HG03460 (cell line): ENCODE data around the gene STARD9.

Experiments
- ATAC-seq: cut with Tn5 transposase; IDR thresholded peaks from one replicate; pipeline ENCODE4 v1.9.1; 2021; ENCODE audit not compliant: unreplicated experiment

The STARD9 gene

DNA sequence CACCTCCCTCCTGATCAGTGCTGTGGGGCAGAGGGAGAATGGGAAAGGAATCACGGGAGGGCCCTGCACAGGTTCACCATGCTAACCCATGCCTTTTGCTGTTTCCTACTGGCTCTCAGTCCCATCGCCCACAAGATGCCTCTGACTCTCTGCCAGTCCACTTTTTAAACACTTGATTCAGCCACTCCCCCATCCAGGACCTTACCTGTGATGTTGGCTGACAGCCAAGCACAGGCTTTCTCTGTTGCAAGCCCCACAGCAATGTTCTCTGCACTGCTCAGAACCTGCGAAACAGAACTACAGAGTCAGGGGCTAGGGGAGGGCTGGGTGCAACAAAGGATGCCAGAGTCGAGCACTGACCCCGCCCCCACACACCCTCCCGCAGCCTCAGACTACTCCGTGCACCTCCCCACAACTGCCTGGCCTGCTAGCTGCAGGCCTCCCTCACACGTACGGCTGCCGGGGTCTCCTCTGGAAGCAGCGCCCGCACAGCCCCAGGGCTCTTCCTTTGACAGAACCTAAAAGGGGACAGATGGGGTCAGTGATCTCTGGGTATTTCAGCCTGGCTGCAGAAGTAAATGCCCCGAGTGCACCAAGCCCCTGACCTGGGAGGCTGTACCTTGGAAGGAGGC, 152.5 kb downstream of the STARD9 start:
- no peak for ATAC-seq

DNA sequence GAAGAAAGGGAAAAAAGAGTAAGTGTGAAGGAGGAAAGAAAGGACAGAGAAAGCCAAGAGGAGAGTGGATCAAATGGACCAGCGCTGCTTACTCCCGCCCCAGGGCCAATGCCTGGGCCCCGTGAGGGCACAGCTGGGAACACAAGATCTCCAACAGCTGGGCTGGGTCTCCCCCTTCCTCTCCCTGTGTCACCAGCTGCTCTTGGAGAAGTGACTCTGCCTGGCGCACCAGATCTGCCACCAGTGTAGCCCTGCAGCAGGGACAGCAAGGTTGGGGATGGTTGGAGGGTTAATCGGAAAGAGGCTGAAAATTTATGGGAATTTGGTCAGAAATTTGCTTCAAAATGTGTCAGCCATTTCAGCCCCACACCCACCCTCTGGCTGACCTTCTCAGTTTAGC, 153.2 kb downstream of the STARD9 start:
- no peak for ATAC-seq

DNA sequence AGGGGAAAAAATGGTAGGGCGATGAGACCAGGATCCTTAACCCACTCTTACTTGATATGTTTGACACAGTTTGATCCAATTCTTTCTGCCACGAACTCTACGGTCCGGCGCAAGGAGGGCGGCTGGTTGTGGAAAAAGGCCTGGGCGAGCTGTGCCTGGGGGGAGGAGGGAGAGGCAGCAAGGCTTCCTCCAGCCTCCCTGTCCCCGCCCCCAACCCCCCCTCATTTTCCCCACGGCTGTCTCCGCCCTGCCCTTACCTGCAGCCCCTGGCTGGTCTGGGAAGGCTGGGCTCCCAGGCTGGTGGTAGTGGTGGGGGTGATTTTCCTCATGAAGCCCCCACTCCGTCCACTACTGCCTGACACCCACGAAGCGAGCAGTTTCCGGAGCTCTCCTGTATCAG, 153.6 kb downstream of the STARD9 start:
- no peak for ATAC-seq

DNA sequence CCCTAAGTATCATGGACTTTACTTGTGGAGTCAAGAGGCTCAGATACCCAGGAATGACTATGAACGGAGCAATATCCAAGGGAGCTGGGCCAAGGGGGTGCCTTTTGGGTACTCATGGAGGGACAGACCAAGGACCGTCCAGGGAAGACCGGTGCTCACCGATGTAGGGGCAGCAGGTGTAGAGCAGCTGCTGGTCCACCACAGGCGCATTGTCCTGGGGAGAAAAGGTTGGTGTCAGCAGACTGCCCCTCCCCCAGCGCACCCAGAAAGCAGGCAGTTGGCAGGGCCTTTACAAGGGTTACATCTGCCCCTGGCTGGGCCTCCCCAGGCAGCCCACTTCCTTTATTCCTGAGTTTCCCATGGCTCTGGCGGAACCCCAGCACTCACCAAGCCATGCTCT, 154.0 kb downstream of the STARD9 start:
- ATAC-seq, result no peak

DNA sequence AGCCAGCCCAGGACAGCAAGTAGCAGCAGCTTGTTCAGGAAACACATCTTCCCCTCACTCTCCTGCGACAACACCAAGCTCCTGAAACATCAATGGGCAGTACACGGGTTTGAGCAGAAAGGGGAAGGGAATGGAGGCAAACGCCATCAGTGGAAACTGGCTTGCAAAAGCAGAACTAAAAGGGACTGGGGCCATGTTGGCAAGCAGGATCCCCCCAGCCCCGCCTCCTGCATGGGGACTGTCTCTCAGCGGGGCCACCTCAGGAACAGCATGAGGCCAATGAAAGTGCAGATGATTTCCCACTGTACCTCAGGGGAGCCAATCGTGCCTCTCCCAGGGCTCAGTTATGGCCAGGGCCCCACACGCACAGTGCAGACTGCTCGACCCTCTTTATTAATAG, 154.7 kb downstream of the STARD9 start:
- no peak for ATAC-seq

DNA sequence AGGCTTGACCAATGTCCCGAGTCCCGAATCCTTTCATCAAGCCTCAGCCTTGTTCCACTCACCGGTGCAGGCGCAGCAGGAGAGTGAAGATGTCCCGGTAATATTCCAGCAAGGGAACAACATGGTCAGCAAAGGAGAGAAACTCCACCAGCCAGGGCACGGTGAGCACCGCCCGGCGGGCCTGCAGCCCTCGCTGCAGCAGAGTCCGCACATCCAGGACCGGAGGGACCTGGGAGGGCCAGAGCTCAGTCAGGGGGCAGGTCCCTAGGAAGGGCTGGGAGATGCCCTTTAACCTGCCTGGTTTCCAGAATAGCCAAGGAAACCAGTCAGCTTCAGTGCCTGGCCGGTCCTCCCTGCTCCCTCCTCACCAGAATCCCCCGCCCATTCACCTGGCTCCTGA, 155.1 kb downstream of the STARD9 start:
- no peak for ATAC-seq

DNA sequence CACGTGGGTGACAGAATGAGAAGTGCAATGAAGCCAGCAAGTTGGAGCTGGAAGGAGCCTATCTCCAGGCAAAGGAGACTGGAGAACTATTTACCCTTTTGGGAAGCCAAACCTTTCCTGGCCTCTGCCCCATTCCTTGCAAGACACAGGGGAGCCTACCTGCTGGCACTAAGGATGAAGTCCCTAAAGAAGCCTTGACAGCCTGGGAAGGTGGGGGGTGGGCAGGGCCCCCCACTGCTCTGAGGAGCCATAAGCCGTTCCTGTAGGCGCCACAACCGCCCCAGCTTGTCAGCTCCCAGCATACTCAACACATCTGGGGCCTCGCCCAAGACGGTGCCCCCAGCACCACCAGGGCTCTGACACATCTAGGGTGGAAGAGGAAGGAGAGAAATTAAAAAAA, 156.1 kb downstream of the STARD9 start:
- no peak for ATAC-seq

DNA sequence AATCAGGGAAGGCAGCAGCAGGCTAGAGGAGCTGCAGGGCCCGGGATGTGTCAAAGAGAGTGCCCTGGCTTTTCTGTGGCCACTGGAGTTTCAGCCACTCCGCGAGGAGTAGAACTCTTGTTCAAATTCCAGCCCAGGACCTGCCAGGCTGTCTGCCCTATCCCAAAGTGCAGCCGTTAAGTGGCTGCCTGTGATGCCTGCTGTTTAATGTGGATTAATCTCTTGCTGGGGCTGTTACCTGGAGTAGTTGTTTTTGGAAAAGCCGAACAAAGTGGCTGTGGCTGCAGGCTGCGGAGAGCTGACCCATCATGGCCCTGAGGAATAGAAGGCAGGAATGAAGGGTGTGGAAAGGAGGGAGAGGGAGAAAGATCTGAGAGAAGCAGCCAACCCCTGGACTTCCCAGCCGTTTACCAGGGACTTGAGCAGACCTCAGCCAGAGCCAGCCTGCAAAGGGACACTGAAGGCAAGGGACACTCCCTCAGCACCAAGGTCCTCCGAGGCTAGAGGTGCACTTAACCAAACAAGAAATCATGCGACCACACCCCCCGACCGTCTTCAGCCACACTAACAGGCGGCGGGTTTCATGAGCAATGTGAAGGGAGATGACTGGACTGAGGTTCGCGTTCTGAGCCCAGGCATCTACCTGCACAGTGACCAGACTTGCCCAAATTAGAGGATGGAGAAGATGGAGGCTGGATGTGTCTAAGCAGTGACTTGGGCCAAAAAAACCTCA, 156.9 kb downstream of the STARD9 start:
- ATAC-seq, result no peak

DNA sequence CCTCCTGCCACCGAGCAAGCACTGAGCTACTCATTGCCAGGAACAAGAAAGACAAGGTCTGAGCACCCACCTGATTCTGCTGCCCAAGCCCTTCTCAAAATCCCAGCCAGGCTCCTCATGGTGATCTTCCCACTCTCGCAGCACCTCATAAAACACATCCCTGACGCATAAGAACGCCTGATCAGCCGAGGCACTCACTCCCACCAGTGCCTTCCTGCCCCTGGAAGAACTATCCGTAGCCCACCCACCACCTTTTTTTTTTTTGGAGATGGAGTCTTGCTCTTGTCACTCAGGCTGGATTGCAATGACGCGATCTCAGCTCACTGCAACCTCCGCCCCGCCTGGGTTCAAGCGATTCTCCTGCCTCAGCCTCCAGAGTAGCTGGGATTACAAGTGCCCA, 157.6 kb downstream of the STARD9 start:
- ATAC-seq, result no peak

DNA sequence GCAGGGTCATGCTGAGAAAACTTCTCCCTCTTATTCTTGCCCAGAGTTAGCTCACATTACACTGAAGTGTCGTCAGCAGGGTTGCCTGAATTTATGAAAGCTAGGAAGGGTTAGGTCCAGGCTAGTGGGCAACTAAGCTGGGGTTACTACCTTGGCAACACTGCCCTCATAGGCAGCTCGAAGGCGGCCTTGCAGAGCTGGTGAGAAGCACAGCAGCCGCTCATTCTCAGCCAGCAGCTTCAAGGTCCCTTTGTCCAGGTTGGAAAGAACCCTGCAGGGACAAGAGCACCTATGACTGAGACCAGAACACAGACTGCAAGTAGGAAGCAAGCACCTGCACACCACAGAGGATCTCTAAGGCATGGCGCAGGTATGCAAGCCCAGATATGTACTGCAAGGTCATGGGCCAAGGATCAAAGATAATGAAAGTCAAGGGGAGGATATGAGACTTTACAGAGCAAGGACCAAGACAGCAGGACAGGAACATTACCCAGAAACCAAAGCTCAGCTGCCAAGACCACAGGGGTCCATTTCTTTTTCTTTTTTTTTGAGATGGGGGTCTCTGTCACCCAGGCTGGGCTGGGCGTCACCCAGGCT, 158.8 kb downstream of the STARD9 start:
- no peak for ATAC-seq

DNA sequence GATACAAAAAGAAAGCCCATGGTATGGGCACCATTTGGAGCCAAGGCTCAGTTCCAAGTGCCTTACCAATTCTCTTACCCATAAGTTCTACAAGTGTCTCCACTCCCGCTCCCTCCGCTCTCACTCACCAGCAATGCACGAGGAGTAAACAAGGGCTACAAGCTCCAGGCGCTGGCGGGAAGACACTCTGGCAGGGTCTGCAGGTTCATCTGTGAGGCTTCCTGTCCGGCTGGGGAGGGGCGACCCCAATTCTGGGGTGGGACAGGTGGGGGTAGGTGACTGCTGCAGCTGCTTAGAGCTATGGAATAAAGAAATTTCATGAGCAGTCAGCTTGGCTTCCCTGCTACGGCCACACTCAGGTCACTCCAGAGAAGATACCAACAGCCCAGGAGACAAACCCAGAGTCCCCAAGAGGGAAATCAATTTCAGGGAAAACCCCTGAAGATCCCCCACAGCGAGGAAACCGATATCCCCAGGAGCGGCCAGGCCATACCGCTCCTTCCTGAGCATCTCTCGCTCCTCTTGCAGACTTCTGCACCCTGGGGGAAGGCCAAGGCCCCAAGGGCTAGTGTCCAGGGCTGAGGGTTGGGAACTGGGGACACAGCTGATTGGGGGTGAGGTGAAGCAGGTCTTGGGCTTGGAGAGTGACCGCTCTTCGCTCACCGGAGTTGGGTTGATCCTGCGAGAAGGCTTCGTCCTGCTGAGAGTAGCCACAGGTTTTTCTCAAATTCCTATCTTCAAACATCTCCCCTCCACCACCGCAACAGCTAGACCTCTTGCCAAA, 160.2 kb downstream of the STARD9 start:
- ATAC-seq, result no peak

DNA sequence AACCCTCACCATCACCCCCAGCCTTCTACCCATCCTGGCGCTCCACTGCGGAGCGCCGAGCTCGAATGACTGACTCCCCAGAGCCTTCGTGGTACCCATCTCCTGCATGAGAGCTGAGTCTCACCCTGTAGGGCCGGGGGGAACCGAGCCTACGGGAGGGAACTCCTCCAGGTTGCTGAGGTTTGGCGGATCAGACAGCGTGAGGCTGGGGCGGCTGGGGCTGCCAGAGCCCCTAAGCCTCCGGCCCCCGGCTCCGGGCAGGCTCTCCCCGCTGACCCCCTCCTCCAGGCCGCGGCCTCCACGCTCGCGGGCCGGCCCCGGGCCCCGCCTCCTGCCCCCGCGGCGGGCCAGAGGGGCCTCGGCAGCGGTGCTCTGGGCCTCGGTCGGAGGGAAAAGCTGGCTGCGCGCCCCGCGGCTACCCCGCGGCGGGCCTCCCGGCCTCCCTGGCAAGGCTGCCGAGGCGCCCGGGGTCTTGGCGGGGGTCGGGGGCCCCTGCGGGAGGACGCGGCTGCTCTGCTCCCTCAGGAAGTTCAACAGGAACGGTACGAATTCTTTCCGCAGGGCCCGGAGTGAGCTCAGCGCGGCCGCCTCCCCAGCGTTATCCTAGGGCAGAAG, 160.9 kb downstream of the STARD9 start:
- ATAC-seq, result peak; percentile 36

DNA sequence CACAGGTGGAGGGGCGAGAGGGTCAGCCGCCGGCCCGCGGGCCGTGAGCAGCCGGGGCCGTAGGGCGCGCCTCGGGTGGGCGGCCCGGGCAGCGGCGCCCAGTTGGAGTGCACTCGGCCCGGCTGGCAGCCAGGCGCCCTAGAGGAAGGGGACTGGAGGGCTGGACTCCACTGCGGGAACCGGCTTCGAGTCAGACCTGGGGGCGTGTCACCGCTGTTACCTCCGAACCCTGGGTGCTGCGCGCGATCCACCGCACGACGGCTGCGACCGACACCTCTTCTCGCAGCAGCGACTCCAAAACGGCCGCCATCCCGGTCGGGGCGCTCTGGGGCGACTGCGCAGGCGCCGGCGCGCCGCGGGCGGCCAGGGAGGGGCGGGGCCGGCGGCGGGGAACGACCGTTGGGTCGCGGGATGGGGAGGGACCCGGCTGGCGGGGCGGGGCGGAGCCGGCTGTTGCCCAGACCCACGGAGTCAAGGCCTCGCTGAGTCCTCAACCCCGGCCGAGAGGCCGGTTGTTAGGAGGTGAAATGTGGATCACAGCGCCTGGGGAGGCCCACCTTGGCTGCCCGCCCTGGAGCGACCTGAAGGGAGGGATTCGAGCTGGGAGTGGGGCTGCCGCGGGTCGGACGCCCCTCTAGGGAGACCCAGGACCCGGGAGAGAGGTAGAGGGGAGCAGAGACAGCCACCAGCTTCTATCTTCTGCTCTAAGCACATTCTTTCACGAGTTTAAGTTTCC, 161.6 kb downstream of the STARD9 start, which contains the start of gene CDAN1:
Gene CDAN1, minus strand, starts transcription at position 336 of the 736 bp plus-strand sequence. Its CDS starts 26 bp downstream, at position 310.
- ATAC-seq, result peak; percentile 76

DNA sequence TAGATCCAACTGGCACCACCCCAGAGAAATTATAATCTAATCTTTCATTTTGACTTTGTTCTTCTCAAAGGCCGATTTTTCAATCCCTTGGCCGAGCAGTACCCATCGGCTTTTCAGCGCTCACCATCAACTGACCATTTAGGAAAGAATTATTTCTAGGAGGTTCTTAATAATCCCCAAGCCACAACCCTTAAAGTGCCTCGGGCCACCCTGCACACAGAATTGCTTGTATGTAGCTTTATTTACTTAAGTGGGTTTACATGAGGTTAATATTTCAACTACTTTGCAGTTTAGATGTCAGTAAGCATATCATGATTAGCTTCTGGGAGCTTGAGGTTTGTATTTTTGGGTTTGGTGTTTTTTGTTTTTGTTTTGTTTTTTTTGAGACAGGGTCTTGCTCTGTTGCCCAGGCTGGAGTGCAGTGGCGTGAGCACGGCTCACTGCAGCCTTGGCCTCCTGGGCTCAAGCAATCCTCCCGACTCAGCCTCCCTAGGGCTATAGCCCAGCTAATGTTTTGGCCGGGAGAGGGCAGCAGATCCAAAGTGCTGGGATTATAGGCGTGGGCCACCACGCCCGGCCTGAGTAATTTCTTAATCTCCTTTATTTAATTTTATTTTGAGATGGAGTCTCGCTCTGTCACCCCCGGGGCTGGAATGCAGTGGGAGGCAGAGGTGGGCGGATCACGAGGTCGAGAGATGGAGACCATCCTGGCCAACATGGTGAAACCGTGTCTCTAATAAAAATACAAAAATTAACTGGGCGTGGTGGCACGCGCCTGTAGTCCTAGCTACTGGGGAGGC, 162.3 kb downstream of the STARD9 start:
- no peak for ATAC-seq

DNA sequence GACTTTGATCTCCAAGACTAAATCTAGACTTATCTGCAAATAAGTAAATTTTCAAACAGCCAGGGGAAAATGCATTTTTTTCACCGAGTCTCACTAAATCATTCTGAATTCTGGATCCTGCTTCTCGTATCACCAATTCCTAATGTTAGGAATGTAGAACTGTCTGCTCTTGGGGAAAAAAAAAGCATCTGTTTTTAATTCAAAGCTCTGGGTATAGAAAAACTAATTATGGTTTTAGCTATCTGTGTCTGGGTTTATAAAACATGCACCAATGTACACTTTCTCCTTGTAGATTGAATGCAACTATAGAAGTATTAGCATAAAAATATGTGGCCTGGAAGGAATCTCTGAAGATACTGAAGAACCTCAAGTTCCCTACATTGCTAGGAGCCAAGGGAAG, 166.3 kb downstream of the STARD9 start:
- ATAC-seq, result no peak

DNA sequence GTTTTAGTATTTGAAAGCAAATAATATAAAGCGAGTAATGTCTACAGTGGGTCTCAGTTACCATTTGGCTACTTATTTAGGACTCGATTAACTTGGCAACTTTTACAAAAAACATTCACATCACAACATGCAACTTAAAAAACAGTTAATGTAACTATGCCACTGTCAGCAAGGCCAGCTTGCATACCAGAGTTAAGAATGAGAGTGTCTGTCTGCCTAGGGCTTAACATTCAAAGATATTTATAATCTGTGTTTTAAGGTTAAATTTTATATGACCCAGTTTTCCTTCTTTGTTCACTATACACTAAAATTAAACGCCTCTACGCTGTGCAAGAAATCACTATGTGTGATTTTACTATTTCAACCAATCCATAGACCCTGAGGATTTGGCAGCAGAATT, 166.7 kb downstream of the STARD9 start:
- ATAC-seq, result no peak

DNA sequence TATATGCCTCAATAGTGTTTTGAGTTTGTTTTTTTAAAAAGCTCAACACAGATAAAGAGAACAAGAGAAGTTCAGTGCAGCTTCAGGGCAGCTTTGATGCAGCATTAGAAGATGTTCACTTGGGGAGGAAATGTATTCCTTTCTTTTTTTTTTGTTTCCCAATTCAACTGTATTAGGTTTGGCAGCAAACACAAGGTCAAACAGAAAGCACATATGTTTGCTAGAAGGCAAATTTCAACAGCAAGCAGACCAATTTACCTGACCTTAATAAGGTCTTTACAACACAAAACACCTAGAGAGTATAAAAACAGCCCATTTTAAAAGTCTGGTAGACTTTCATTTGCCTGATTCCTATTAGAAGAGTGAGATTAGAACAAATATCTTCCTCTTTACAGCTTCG, 168.8 kb downstream of the STARD9 start:
- ATAC-seq, result no peak

DNA sequence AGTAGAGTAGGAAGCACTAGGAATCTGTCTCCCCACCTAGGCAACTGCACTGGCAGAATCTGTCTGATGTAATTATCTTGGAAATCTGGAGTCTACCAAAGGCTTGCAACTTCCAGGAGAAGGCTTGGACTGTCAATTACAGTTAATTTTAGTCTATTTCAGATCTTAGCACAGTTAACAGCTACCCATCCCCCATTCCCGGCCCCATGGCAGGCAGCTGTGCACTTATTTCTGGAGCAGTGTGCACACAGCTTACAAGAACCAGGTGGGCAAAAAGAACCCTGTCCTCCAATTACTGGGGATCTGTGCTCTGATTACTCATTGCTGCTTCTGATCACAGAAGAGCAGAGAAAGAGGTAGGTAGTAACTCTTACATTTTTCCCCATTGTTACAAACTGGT, 173.9 kb downstream of the STARD9 start:
- no peak for ATAC-seq

DNA sequence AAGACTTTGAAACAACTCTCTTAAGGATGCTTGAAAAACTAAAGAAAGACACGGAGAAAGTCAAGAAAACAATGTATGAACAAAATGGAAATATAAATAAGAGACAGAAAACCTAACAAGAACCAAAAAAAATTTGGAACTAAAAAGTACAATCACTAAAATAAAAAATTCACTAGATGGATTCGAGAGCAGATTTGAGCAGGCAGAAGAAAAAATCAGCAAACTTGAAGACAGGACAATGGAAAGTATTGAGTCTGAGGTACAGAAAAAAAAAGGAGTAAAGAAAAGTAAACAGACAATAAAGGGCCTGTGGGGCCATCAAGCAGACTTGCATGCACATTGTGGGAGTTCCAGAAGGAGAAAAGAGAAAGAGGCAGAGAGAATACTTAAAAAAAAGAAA, 174.9 kb downstream of the STARD9 start:
- no peak for ATAC-seq

DNA sequence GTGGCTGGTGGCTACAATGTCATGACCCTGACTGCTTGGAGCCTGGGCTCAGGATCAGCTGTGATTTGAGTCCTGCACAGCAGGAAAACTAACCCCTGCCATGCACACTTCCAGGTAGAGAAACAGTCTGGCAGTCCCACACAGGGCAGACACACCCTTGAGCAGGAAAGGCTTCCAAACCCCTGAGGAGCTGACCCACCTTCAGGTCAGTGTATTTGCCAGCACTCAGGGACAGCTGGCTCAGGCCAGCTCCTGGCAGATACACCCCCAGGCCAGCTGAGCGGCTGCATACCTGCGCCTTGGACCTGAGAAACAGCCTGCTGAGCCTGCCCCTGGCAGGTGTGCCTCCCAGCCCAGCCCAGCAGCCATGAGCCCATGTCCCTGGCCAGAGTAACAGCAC, 183.7 kb downstream of the STARD9 start:
- ATAC-seq, result no peak
